Fibroblast of pulmonary artery (primary cell): Measurements from ENCODE around the gene SORBS1.

ENCODE experiments used
- DNase-seq: peaks from one replicate; pipeline ENCODE4 v3.0.0-alpha.2; 2010; ENCODE audit warnings: low read depth
- H3K4me3 ChIP-seq: replicated peaks from 2 replicates; pipeline ENCODE4 v1.5.1; 2011; ENCODE audit warnings: low read depth, mild to moderate bottlenecking, control low read depth, low read length, moderate library complexity
- CTCF ChIP-seq: IDR thresholded peaks from 2 replicates; pipeline ENCODE4 v1.5.1; 2011; ENCODE audit warnings: mild to moderate bottlenecking, control low read depth, low read length, inconsistent platforms; ENCODE audit errors: missing control alignments

The SORBS1 gene

DNA sequence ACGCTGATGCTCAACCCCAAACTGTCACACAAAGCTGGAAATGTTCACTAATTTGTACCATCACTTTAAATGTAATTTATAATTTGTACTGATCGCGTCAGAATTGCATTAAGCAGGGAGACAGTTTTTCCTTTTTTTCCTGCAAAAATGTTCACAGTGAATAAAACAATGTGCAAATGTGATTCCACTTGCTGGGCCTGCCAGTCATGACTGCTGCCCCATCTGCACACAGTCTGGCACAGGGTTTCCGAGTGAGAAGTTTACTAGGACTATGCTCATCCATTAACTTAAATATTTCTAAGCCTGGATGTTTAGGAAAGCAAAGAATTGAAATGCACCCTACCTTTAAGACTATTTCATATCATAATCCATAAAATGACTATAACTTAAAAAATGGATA, 99.6 kb downstream of the SORBS1 start:
- no peak for DNase-seq
- no peak overlapping the region for H3K4me3 ChIP-seq
- no peak for TF ChIP-seq CTCF

- no peak for TF ChIP-seq CTCF
- H3K4me3 ChIP-seq = no peak overlapping the region
- no peak for DNase-seq
Measured at GRCh38 chr10:95459446-95460045, 101.6 kb downstream of the SORBS1 start.

GRCh38 chr10:95458871-95459270, 102.3 kb downstream of the SORBS1 start:
- no peak for DNase-seq
- no peak for TF ChIP-seq CTCF
- no peak overlapping the region for H3K4me3 ChIP-seq

- no peak for TF ChIP-seq CTCF
- DNase-seq = no peak
- H3K4me3 ChIP-seq = no peak overlapping the region
Measured at GRCh38 chr10:95458014-95458413, 103.2 kb downstream of the SORBS1 start.

DNA sequence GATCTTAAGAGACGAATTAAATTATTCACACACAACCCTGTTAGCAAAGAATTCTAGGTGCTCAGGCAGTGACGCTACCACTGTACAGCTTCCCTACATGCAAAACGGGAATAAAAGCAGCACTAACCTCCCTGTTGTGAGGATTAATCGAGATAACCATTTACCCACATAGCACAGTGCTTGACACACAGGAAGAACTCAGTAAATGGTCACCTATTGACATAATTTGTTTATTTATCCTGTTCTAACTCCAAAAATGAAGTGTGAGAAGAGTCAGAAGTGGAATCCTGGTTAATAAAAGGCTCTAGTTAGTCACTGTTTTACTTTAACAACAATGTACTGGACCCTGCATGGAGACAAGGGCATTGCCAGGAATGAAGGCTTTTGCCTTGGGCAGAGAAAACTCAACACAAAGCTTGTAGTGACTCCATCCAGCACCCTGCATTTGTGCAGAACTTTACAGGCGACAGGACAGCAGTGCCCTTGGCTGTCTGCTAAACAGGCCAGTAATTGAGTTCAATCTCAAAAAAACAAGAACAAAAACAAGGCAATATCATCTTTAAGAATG, 103.8 kb downstream of the SORBS1 start:
- no peak for DNase-seq
- H3K4me3 ChIP-seq = no peak overlapping the region
- no peak for TF ChIP-seq CTCF

DNA sequence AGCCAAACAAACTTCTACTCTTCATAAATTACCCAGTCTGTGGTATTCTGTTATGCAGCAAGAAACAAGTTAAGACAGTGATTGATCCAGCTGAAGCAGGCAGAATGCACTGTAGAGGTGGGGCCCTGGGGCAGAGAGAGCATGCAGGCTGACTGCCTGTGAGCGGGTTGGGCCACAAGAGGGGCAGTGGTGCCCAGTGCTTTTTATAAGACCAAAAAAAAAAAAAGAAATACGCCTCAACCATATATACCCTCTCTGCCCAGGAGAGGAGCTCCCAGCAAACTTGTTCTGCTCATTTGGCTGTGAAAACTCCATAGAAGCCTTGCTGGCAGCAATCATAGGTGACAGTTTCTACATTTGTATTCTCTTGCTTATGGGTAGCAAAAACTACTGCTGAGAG, 104.7 kb downstream of the SORBS1 start:
- no peak for DNase-seq
- H3K4me3 ChIP-seq = no peak overlapping the region
- peak; percentile 1 for TF ChIP-seq CTCF

- H3K4me3 ChIP-seq = no peak overlapping the region
- TF ChIP-seq CTCF = no peak
Measured at GRCh38 chr10:95454940-95455339, 106.2 kb downstream of the SORBS1 start.

More at GRCh38 chr10:95454940-95455339, 106.2 kb downstream of the SORBS1 start:
- no peak for DNase-seq
